ENCODE results near the gene CHST8. TPM values are rescaled to one million over a fixed set of nuclear protein-coding genes. Genes with fewer than 3 reads are reported as not detected.
"Not testable (repeated sequence)": the region's sequence is repeated elsewhere in the genome, so short reads cannot be mapped to it uniquely, and the experiment has no call there.

The CHST8 gene
- total RNA-seq, 2 donors from 2014 or later, result not detected

DNA sequence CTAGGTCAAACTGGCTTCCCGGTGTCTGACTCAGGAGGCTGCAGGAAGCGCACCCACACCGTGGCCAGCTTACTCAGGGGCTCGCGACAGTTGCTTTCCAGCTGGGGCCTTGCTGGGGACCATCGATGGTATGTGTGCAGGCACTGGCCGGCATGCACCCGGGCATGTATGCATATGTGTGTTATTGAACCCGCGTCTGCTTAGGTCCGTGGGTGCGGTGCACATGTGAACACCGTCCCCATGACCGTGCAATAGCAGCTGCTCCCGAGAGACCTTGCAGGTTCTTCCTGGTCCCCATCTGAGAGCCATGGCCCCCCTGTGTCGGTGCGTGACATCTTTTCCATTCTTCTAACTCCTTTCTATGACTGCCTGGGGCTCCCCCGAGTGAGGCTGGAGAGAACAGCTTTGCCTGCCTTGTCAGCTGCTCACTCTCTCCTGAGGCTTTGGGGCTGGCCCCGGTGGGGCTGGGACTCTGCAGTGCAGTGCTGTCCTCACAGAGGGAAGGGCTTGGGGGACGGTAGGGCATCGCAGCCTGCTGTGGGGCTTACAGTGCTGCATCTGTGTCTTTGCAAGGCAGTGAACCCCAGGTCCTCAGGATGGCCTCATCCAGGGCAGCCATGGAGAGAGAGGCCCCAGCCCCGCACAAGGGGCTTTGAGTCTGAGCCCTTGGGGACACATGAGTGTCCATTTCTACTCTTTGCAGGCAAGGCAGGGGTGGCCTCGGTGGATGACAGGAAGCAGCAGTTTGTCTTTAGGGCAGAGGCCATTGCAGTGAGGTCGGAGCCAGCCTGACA lies 65.1 kb downstream of the CHST8 start:
- no peak overlapping the region for H3K4me3 Mint-ChIP-seq
- no peaks in the 10 kb centered on the region for H3K36me3 Mint-ChIP-seq (ENCODE audit: insufficient read depth in 2 of 2)
- no peak overlapping the region for H3K27ac Mint-ChIP-seq
- H3K4me1 Mint-ChIP-seq (ENCODE audit: low read depth), result no peaks in the 10 kb centered on the region
- ATAC-seq (replicated peaks in 1 of 2), result no peak
- H3K27me3 Mint-ChIP-seq (ENCODE audit: low read depth), result peaks cover 15% of the 10 kb centered on the region
- no peak for DNase-seq
- H3K9me3 Mint-ChIP-seq, result no peaks in the 10 kb centered on the region

DNA sequence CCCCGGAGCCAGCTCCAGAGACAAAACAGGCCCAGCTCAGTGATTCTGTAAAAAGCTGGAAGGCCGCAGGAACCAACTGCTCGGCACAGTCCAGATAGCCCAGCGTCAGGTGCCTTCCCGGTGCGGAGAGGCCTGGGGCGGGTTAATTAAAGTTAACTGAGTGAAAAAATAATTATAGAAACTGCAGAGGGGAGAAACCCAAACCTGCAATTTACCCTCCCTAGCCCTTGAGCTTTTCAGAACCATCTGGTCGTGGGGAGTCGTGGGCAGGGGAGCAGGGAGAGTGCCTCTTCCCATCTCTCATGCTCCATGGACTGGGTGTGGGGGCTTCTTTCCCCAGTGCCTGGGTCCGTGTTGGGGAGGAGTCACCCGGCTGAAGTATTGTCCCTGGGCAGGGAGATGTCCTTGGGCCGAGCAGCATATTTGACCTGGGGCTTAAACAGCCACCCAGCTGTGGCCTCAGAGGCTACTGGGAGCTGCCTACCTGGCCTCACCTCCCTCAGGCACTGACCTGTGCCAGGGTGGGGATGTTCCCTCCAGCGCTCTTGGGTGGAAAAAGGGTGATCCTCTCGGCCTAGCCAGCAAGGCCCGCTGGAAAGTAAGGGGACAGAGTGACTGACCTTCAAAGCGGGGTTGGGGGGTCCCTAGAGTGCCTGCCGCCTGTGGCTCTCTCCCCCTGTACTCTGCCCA lies 65.9 kb downstream of the CHST8 start:
- no peaks in the 10 kb centered on the region for H3K36me3 Mint-ChIP-seq (ENCODE audit: insufficient read depth in 2 of 2)
- no peak overlapping the region for H3K27ac Mint-ChIP-seq
- DNase-seq (no peak), ATAC-seq (replicated peaks in 1 of 2) (no peak)
- no peak overlapping the region for H3K4me3 Mint-ChIP-seq
- H3K4me1 Mint-ChIP-seq (ENCODE audit: low read depth), result no peaks in the 10 kb centered on the region
- peaks cover 15% of the 10 kb centered on the region for H3K27me3 Mint-ChIP-seq (ENCODE audit: low read depth)
- no peaks in the 10 kb centered on the region for H3K9me3 Mint-ChIP-seq

DNA sequence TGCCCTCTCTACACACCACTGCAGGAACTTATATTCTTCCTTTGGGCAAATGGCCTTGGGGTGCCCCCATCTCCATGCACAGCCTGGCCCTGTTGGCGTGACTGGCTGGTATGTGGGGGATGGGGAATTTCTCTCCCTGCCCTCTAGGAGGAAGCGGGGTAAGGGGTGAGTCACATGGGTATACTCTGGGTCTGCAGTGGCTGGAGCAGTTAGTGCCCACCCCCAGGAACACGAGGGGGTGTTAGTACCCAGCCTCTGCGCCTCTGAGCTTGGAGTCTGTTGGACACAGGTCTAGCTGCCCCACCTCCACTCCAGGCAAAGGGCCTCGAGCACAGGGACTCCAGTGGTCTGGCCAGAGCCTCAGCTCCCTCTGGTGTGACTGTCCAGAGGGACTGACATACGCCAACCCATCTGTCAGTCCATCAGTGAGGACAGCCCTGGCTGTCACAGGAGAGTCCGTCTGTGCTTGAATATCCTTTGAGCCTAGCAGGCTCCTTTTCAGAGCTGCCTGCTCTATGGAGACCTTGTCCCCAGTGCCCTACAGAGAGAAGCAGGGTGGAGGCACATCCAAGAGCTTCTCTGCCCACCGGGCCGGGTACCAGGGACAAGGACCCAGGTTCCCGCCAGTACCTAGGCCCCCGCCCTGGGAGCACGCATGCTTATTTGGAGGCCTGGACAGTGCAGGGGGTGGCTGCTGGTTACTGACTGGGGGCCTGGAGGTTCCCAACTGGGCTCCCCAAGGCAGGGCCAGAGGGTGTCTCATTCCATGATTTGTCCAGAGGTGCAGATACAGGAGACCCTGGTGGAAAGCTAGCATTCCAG lies 66.6 kb downstream of the CHST8 start:
- no peak for ATAC-seq (replicated peaks in 1 of 2)
- H3K36me3 Mint-ChIP-seq (ENCODE audit: insufficient read depth in 2 of 2), result no peaks in the 10 kb centered on the region
- DNase-seq, result no peak
- H3K4me3 Mint-ChIP-seq, result no peak overlapping the region
- no peak overlapping the region for H3K27ac Mint-ChIP-seq
- peaks cover 15% of the 10 kb centered on the region for H3K27me3 Mint-ChIP-seq (ENCODE audit: low read depth)
- H3K9me3 Mint-ChIP-seq, result no peaks in the 10 kb centered on the region
- no peaks in the 10 kb centered on the region for H3K4me1 Mint-ChIP-seq (ENCODE audit: low read depth)

DNA sequence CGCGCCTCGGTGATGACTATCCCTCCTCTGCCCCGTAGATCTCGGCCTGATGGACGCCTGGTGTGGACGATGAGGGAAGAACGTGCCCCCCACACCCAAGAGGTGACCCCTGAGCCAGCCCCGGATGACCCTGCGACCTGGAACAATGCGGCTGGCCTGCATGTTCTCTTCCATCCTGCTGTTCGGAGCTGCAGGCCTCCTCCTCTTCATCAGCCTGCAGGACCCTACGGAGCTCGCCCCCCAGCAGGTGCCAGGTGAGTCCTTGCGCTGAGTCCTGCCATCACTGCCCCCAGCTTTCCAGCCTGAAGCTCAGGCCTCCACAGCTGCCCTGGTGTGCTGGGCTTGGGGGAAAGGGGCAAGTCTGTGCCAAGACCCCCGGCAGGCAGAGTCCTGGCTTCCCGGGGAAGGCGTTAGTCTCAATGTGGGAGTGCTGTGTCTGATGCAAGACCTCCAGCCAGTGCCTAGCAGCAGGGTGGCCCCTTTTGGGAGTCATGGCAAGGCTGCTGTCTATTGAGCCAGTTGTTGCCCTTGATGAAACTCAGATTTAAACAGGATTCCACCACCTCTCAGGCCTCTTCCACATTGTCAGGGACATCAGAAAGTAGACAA lies 67.5 kb downstream of the CHST8 start:
- no peak for DNase-seq
- H3K36me3 Mint-ChIP-seq (ENCODE audit: insufficient read depth in 2 of 2), result no peaks in the 10 kb centered on the region
- no peak for ATAC-seq (replicated peaks in 1 of 2)
- H3K4me1 Mint-ChIP-seq (ENCODE audit: low read depth), result no peaks in the 10 kb centered on the region
- H3K9me3 Mint-ChIP-seq, result no peaks in the 10 kb centered on the region
- no peak overlapping the region for H3K4me3 Mint-ChIP-seq
- H3K27ac Mint-ChIP-seq, result no peak overlapping the region
- peaks cover 15% of the 10 kb centered on the region for H3K27me3 Mint-ChIP-seq (ENCODE audit: low read depth)

DNA sequence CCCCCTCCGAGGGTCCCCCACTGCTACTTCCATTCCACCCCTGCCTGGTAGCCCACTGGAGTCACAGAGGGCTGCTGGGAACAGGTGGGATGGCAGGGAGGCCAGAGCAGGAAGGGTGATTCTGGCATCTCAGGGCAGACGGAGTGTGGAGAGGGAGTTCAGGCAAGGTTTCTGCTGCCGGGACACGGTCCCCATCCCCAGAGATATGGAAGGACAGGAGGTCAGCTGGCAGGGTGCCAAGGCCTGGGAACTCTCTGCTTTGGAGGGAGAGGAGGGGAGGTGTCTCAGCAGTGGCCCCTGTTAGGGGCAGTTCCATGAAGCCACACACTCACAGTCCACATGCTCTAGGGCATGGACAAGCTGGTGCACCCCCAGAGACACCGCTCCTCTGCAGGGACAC lies 68.1 kb downstream of the CHST8 start:
- H3K27me3 Mint-ChIP-seq (ENCODE audit: low read depth), result peaks cover 15% of the 10 kb centered on the region
- no peaks in the 10 kb centered on the region for H3K36me3 Mint-ChIP-seq (ENCODE audit: insufficient read depth in 2 of 2)
- H3K9me3 Mint-ChIP-seq, result no peaks in the 10 kb centered on the region
- DNase-seq (no peak), ATAC-seq (replicated peaks in 1 of 2) (no peak)
- H3K4me3 Mint-ChIP-seq, result no peak overlapping the region
- no peaks in the 10 kb centered on the region for H3K4me1 Mint-ChIP-seq (ENCODE audit: low read depth)
- H3K27ac Mint-ChIP-seq, result no peak overlapping the region

GRCh38 chr19:33690378-33691029 lies 68.8 kb downstream of the CHST8 start:
- DNase-seq (no peak), ATAC-seq (replicated peaks in 1 of 2) (no peak)
- peaks cover 10% of the 10 kb centered on the region for H3K27me3 Mint-ChIP-seq (ENCODE audit: low read depth)
- H3K36me3 Mint-ChIP-seq (ENCODE audit: insufficient read depth in 2 of 2), result no peaks in the 10 kb centered on the region
- no peak overlapping the region for H3K4me3 Mint-ChIP-seq
- H3K9me3 Mint-ChIP-seq, result no peaks in the 10 kb centered on the region
- H3K27ac Mint-ChIP-seq, result no peak overlapping the region
- no peaks in the 10 kb centered on the region for H3K4me1 Mint-ChIP-seq (ENCODE audit: low read depth)

- Mint-ChIP-seq H3K4me1 (ENCODE audit: low read depth) (no peaks in the 10 kb centered on the region), H3K36me3 (ENCODE audit: insufficient read depth in 2 of 2) (no peaks in the 10 kb centered on the region), H3K4me3 (no peak overlapping the region), H3K27ac (no peak overlapping the region), H3K27me3 (ENCODE audit: low read depth) (peaks cover 5% of the 10 kb centered on the region), H3K9me3 (no peaks in the 10 kb centered on the region)
- DNase-seq (no peak), ATAC-seq (replicated peaks in 1 of 2) (no peak)
These were observed 69.3 kb downstream of the CHST8 start for GRCh38 chr19:33691030-33691427.

DNA sequence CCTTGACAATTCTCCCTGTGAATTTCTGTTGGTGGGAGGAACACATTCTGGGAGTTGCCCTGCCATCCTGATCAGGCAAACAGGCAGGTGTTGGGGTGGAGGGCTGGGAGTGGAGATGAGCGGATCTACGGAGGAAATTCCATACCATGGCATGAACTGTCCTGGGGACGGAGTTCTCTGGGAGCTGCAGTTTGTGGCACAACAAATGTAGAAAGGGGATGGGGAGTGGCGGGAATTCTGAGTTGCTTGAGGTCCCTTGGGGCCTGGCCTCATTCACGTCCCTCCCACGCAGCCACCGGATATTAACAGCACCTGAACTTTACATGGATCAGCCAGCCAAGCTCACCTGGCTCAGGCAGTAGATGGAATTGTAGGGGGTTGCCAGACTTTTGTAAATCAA lies 70.0 kb downstream of the CHST8 start:
- Mint-ChIP-seq H3K27ac (no peak overlapping the region), H3K27me3 (ENCODE audit: low read depth) (no peaks in the 10 kb centered on the region), H3K36me3 (ENCODE audit: insufficient read depth in 2 of 2) (no peaks in the 10 kb centered on the region), H3K4me1 (ENCODE audit: low read depth) (no peaks in the 10 kb centered on the region), H3K9me3 (no peaks in the 10 kb centered on the region), H3K4me3 (no peak overlapping the region)
- no peak for DNase-seq
- no peak for ATAC-seq (replicated peaks in 1 of 2)

GRCh38 chr19:33693678-33694077 lies 71.9 kb downstream of the CHST8 start:
- Mint-ChIP-seq H3K9me3 (no peaks in the 10 kb centered on the region), H3K36me3 (ENCODE audit: insufficient read depth in 2 of 2) (no peaks in the 10 kb centered on the region), H3K4me1 (ENCODE audit: low read depth) (no peaks in the 10 kb centered on the region), H3K4me3 (no peak overlapping the region), H3K27ac (no peak overlapping the region), H3K27me3 (ENCODE audit: low read depth) (no peaks in the 10 kb centered on the region)
- ATAC-seq (replicated peaks in 1 of 2) (no peak), DNase-seq (no peak)

GRCh38 chr19:33695547-33695946 lies 73.8 kb downstream of the CHST8 start:
- H3K4me3 Mint-ChIP-seq; H3K27ac Mint-ChIP-seq; H3K36me3 Mint-ChIP-seq (ENCODE audit: insufficient read depth in 2 of 2); H3K9me3 Mint-ChIP-seq; ATAC-seq (replicated peaks in 1 of 2); H3K4me1 Mint-ChIP-seq (ENCODE audit: low read depth); H3K27me3 Mint-ChIP-seq (ENCODE audit: low read depth); DNase-seq: not testable (repeated sequence)

- no peak overlapping the region for H3K4me3 Mint-ChIP-seq
- no peaks in the 10 kb centered on the region for H3K4me1 Mint-ChIP-seq (ENCODE audit: low read depth)
- no peak for DNase-seq
- no peaks in the 10 kb centered on the region for H3K27me3 Mint-ChIP-seq (ENCODE audit: low read depth)
- ATAC-seq (replicated peaks in 1 of 2), result no peak
- no peak overlapping the region for H3K27ac Mint-ChIP-seq
- H3K9me3 Mint-ChIP-seq, result no peaks in the 10 kb centered on the region
- H3K36me3 Mint-ChIP-seq (ENCODE audit: insufficient read depth in 2 of 2), result no peaks in the 10 kb centered on the region
These were observed 76.0 kb downstream of the CHST8 start for GRCh38 chr19:33697766-33698165.

- Mint-ChIP-seq H3K9me3 (no peaks in the 10 kb centered on the region), H3K27me3 (ENCODE audit: low read depth) (no peaks in the 10 kb centered on the region), H3K36me3 (ENCODE audit: insufficient read depth in 2 of 2) (no peaks in the 10 kb centered on the region), H3K4me3 (no peak overlapping the region), H3K27ac (no peak overlapping the region), H3K4me1 (ENCODE audit: low read depth) (no peaks in the 10 kb centered on the region)
- ATAC-seq (replicated peaks in 1 of 2), result no peak
- DNase-seq, result no peak
These were observed 77.1 kb downstream of the CHST8 start for GRCh38 chr19:33698576-33699435.
